Adrenal gland (tissue), 5 donors: ENCODE data around the gene DCLK3.

ENCODE experiments used
- CTCF ChIP-seq, 6 experiments: fragments of 450-650 bp in 4 of 6; fragments of 200-600 bp in 2 of 6; sonication (generic) in 1 of 6; IDR thresholded peaks; 1 replicate in 5 of 6; 2 replicates in 1 of 6; pipeline versions ENCODE4 v1.5.1 to v1.8.0; 2016 to 2021; ENCODE audit warnings: antibody characterized with exemption in 6 of 6, mild to moderate bottlenecking in 2 of 6, moderate library complexity in 1 of 6
- POLR2A ChIP-seq, 2 donors: fragments of 450-650 bp; IDR thresholded peaks; one replicate each; pipeline ENCODE4 v1.6.1; 2017; ENCODE audit warnings: antibody characterized with exemption in 2 of 2, mild to moderate bottlenecking in 2 of 2, moderate library complexity in 1 of 2
- donor health status: DM: no; HTN: no; CAD: no.

- TF ChIP-seq CTCF (IDR thresholded peaks at IDR 0.05) (no peak), POLR2A (IDR thresholded peaks at IDR 0.05) (no peak)
Measured at GRCh38 chr3:36790765-36791164, 26.4 kb upstream of the DCLK3 start.
